ENCODE measurements around the gene LRRC10B.

LRRC10B gene

GRCh38 chr11:61544466-61544865 is 35.9 kb downstream of the LRRC10B start:
- no peak for DNase-seq

DNA sequence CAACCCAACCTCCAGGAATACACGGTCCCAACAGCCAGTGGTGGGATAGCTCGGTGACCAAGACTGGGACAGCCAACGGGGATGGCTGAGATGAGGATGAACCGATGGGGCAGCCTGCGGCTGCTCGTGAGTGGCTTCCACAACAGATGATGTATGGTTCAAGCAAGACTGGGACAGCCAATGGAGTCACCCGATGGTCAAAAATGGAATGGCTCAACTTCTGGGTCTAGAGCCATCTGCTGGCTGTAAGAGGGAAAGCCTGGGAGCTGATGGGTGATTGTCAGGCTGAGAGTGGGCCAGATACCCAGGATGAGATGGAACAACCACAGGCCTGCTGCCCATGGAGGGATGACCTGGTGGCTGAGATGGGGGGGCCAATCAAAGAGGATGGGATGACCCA is 36.8 kb downstream of the LRRC10B start:
- no peak for DNase-seq

DNA sequence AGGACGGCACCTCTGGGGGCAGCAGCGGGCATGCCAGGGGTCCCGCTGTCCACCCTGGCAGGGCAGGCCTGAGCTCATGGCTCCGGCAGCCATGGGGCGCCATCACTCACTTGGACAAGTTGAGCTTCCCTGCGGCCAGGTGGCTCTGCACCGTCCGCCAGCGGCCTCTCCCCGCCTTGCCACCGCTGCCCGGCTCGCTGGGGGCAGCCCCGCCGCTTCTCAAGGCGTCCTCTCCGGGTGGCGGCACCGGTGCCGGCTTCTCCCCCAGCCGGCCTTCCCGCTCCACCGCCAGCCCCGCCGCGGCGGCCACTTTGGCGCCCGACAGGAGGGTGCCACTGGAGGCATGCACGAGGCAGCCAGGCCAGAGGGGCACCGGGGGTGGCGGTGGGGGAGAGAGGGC is 37.4 kb downstream of the LRRC10B start:
- no peak for DNase-seq

DNA sequence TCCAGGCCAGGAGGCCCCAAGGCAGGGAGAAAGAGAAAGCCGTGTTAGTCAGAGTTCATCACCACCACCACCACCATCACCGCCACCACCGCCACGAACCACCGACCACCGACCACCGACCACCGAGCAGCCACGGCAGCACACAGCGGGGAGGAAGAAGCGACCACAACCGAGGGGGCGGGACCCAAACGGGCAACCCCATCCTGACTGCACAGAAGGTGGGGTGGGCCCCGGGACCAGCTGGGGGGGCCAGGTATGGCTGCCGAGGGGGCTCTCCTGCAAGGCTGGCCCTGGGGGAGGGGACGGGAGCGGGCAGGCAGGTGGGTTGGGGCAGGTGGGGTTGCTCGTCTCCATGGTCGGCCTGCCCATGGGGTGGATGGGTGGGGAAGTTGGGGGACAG is 38.1 kb downstream of the LRRC10B start:
- DNase-seq, result no peak

DNA sequence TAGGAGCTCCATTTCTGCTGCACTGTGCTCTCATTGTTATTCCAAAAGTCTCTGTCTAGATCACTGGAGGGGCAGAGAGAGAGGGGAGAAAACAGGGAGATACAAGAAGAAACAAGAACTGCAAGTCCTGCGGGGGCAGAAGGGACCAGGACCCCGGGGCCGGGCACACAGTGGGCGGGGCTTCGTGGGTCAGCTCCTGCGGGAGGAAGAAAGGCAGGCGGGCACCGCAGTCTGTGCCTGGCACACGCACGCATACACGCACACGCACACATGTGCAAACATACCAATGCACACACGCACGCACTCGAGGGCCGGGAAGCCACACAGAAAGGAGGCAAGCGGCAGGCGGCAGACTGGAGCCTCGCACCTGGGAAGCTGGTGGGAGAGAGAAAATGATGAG is 38.7 kb downstream of the LRRC10B start:
- no peak for DNase-seq

GRCh38 chr11:61549177-61549576 is 40.6 kb downstream of the LRRC10B start:
- peak in 6 of 51 donors; percentile 10 to 65 (median 17) for DNase-seq

- DNase-seq, result peak in 26 of 51 donors; percentile 9 to 68 (median 48)
Observed at GRCh38 chr11:61549662-61550568, 41.4 kb downstream of the LRRC10B start.

- no peak for DNase-seq
Observed at GRCh38 chr11:61550665-61551227, 42.2 kb downstream of the LRRC10B start.

- peak in 15 of 51 donors; percentile 9 to 55 (median 21) for DNase-seq
Observed at GRCh38 chr11:61551634-61552033, 43.1 kb downstream of the LRRC10B start.

DNA sequence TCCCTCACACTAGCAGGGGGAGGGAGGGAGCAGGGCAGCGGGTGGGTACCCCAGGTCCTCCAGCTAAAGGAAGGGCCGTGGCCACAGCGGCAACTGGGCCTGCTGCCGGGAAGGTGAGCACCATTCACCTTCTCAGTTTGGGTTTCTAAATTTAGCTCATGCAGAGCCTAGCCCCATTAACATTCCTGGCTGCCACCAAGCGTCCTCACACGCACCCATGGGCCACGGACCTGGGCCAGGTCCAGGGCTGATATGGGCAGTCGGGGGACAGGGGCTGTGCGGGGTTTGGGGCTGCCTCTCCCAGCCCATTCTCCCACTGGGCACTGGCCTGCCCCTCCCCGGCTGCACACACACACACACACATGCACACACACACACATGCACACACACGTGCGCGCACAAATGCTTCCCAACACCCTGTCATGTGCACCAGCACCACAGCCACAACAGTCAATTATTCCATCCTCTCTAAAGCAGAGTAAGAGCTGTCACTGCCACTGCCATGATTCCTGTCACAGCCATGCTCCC is 43.6 kb downstream of the LRRC10B start:
- no peak for DNase-seq

GRCh38 chr11:61553373-61554171 is 45.0 kb downstream of the LRRC10B start:
- no peak for DNase-seq

- no peak for DNase-seq
Observed at GRCh38 chr11:61554172-61554988, 45.8 kb downstream of the LRRC10B start.

DNA sequence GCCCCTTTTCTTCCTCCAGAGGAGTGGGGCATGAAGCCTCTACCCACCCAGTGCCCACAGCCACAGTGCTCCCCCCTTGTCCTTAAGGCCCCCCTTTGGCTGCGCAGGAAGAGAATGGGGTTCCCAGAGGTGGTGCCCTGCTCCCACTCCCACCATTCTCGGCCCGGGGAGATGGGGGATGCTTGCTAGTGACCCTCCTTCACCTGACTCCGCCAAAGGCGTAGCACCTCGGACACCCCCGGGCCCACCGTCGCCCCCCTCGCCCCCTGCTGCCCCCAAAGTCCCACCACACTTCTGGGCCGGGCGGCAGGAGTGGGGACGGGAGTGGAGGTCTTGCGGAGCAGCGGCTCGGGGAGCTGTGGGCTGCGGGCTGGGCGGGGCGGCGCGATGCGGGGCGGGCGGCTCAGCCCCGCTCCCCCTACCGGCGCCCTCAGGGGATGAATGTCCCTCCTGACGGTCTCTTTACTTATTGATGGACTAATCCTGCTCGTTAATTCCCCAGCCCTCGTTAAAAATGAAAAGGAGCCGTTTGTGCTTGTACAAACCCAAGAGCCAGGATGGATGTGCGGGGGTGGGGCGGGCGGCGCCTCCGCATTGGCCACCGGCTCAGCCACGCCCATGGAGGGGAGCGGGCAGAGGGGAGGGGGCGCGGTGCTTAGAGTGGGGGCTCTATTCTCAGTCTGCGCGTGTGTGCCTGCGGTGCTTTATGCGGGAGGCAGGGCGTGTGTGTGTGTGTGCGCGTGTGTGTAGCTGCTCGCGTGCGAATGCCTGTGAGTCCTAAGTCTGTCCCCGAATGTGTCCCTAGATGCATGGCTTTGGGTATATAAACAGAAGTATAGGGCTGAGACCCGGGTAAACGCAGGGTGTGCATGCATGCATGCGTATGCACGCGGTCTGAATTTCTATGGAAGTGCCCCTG is 46.8 kb downstream of the LRRC10B start:
- peak in 2 of 51 donors; percentile 13 to 17 for DNase-seq

DNA sequence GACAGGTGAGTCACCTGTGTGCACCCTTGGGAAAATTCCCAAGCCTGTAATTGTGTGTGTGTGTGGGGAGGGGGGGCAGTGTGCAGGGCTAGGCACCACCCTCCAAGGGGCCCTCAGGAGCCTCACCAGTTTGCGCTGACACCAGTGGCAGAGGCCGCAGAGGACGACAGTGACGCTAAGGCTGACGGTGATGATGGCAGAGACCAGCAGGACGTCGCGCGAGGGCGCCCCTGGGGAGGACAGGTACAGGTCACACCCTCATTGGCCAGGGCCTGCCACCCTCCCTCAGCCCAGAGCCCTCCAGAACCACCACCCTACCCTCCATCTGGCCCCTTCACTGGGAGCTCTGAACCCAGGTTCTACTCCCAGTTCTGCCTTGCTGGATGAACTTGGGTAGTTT is 47.4 kb downstream of the LRRC10B start:
- no peak for DNase-seq

GRCh38 chr11:61556621-61557020 is 48.1 kb downstream of the LRRC10B start:
- no peak for DNase-seq

Measured in hypothalamus (tissue), 51 donors.